HG03175 (cell line): ENCODE data around the gene CEL.

ENCODE experiments used
- ATAC-seq: cut with Tn5 transposase; IDR thresholded peaks from one replicate; pipeline ENCODE4 v1.9.1; 2021; ENCODE audit warnings: mild to moderate bottlenecking, moderate library complexity; ENCODE audit not compliant: unreplicated experiment

CEL gene

GRCh38 chr9:133113949-133114885 lies 52.4 kb downstream of the CEL start:
- no peak for ATAC-seq

GRCh38 chr9:133114886-133115603 lies 53.3 kb downstream of the CEL start:
- ATAC-seq, result no peak

GRCh38 chr9:133115604-133116345 lies 54.0 kb downstream of the CEL start:
- peak; percentile 73 for ATAC-seq

- ATAC-seq, result no peak
Measured at GRCh38 chr9:133116346-133117231, 54.8 kb downstream of the CEL start.

GRCh38 chr9:133117271-133118178 lies 55.7 kb downstream of the CEL start:
- ATAC-seq, result no peak

GRCh38 chr9:133118179-133118520 lies 56.4 kb downstream of the CEL start:
- ATAC-seq, result no peak

- no peak for ATAC-seq
Measured at GRCh38 chr9:133118568-133118967, 56.8 kb downstream of the CEL start.

- no peak for ATAC-seq
Measured at GRCh38 chr9:133119103-133119845, 57.5 kb downstream of the CEL start.

- ATAC-seq, result no peak
Measured at GRCh38 chr9:133119846-133120500, 58.2 kb downstream of the CEL start.

- ATAC-seq, result peak; percentile 34
Measured at GRCh38 chr9:133120501-133121197, 58.9 kb downstream of the CEL start.
